ENCODE data around the gene AP4M1.
"Not testable (repeated sequence)": the region's sequence is repeated elsewhere in the genome, so short reads cannot be mapped to it uniquely, and the experiment has no call there.

Gene AP4M1

GRCh38 chr7:100124301-100125230 is 23.1 kb downstream of the AP4M1 start:
- H3K36me3 Mint-ChIP-seq = peaks cover 19% of the 10 kb centered on the region
- CTCF ChIA-PET = interaction anchor here (0.6 to 1.1 kb wide), 3 partner anchors 8 to 65 kb away, joined by 3 to 4 read pairs (median 3); no protein-coding TSS in a partner anchor
- H3K4me3 Mint-ChIP-seq = peak overlapping the region; percentile 99
- no peaks in the 10 kb centered on the region for H3K27me3 Mint-ChIP-seq
- H3K9me3 Mint-ChIP-seq = no peaks in the 10 kb centered on the region
- DNase-seq = no peak
- H3K27ac Mint-ChIP-seq = peak overlapping the region; percentile 73
- peaks cover 60% of the 10 kb centered on the region for H3K4me1 Mint-ChIP-seq

GRCh38 chr7:100126239-100126930 is 24.9 kb downstream of the AP4M1 start:
- peak overlapping the region; percentile 99 for H3K4me3 Mint-ChIP-seq
- no peak for DNase-seq
- peaks cover 59% of the 10 kb centered on the region for H3K4me1 Mint-ChIP-seq
- CTCF ChIA-PET = interaction anchor here (0.9 kb wide), 1 partner anchor 132 kb away, joined by 3 read pairs; no protein-coding TSS in a partner anchor
- H3K27me3 Mint-ChIP-seq = no peaks in the 10 kb centered on the region
- peak overlapping the region; percentile 100 for H3K27ac Mint-ChIP-seq
- no peaks in the 10 kb centered on the region for H3K9me3 Mint-ChIP-seq
- H3K36me3 Mint-ChIP-seq = peaks cover 19% of the 10 kb centered on the region

DNA sequence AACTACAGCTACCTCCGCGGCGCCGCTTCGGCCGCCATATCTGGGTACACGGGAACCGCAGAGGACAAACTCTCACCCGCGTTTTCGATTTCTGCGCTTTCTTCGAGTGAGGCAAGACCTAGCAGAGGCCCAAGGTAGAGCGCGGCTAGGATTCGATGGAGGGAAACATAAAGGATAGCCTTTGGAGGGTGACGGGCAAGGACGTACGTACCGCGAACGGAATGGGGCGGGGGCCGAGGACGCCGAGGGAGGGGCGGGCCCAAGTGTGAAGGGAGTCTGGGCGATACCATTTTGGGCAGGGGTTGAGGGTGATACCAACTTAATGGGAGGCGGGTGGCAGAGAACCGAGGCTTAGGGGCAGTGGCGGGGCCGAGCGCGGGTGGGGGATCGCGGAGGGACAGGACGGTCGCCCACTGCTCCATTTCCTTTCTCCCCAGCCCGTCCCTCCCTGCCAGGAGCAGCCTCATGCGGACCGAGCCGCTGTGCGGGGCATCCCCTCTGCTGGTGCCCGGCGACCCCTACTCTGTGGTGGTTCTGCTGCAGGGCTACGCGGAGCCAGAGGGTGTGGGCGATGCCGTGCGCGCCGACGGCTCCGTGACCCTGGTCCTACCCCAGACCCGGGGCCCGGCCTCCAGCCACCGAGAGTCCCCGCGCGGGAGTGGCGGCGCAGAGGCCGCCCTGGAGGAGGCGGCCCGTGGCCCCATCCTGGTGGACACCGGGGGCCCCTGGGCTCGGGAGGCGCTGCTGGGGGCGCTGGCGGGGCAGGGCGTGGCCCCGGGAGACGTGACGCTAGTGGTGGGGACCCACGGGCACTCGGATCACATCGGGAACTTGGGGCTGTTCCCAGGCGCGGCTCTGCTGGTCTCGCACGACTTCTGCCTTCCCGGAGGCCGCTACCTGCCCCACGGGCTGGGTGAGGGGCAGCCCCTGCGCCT is 25.8 kb downstream of the AP4M1 start, which contains the start of gene MBLAC1:
Gene MBLAC1 (plus strand): TSS at position 37 of the 935 bp plus-strand sequence. CDS start 429 bp downstream, at position 466.
- H3K4me3 Mint-ChIP-seq = peak within 1 kb of the TSS; percentile 99
- H3K27ac Mint-ChIP-seq = peak within 1 kb of the TSS; percentile 100
- peaks cover 17% of the 10 kb centered on the region for H3K36me3 Mint-ChIP-seq
- no peaks in the 10 kb centered on the region for H3K27me3 Mint-ChIP-seq
- peak; percentile 95 for DNase-seq
- H3K4me1 Mint-ChIP-seq = peaks cover 59% of the 10 kb centered on the region
- CTCF ChIA-PET = interaction anchor here (0.9 to 1.1 kb wide), 3 partner anchors 44 to 214 kb away, joined by 3 read pairs; no protein-coding TSS in a partner anchor
- H3K9me3 Mint-ChIP-seq = no peaks in the 10 kb centered on the region

DNA sequence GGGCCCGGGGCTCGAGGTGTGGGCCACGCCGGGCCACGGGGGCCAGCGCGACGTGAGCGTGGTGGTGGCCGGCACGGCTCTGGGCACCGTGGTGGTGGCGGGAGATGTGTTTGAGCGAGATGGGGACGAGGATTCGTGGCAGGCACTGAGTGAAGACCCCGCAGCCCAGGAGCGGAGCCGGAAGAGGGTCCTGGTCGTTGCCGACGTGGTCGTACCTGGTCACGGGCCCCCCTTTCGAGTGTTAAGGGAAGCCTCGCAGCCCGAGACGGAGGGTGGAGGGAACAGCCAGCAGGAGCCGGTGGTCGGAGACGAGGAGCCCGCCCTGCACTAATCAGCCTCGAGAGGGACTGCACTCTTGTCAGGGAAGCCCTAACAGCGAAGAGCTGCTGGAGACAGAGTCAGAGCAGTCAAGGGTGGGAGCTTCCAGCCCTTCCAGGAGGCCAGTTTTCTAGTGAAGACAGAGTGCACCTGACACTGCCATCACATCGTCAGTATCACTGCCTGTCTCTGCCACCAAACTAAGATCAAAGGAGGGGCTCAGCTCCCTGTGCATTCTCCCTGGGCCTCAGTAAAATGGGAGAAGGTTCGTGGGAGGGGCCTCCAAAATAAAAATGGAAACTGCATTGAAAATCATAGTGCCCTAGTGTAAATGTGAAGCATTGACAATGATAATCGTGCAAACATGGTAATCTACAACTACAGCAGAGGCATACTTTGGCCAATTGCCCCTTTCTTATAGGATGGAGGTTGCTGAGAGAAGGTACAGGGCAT is 26.6 kb downstream of the AP4M1 start:
- H3K9me3 Mint-ChIP-seq = no peaks in the 10 kb centered on the region
- H3K4me3 Mint-ChIP-seq = peak overlapping the region; percentile 99
- H3K27me3 Mint-ChIP-seq = peaks cover 7% of the 10 kb centered on the region
- H3K4me1 Mint-ChIP-seq = peaks cover 59% of the 10 kb centered on the region
- CTCF ChIA-PET = interaction anchor here (0.6 to 3.7 kb wide), 10 partner anchors 26 to 431 kb away, joined by 3 to 22 read pairs (median 5); partner anchors contain the start of gene AP4M1
- peaks cover 12% of the 10 kb centered on the region for H3K36me3 Mint-ChIP-seq
- peak overlapping the region; percentile 89 for H3K27ac Mint-ChIP-seq
- DNase-seq = peak; percentile 51

- peaks cover 10% of the 10 kb centered on the region for H3K36me3 Mint-ChIP-seq
- peak overlapping the region; percentile 99 for H3K4me3 Mint-ChIP-seq
- peaks cover 7% of the 10 kb centered on the region for H3K27me3 Mint-ChIP-seq
- no peak for DNase-seq
- CTCF ChIA-PET = interaction anchor here (0.6 to 3.7 kb wide), 10 partner anchors 27 to 431 kb away, joined by 3 to 22 read pairs (median 5); partner anchors contain the start of gene AP4M1
- H3K27ac Mint-ChIP-seq = peak overlapping the region; percentile 89
- H3K9me3 Mint-ChIP-seq = no peaks in the 10 kb centered on the region
- H3K4me1 Mint-ChIP-seq = peaks cover 57% of the 10 kb centered on the region
These were observed 27.2 kb downstream of the AP4M1 start for GRCh38 chr7:100128637-100128963.

DNA sequence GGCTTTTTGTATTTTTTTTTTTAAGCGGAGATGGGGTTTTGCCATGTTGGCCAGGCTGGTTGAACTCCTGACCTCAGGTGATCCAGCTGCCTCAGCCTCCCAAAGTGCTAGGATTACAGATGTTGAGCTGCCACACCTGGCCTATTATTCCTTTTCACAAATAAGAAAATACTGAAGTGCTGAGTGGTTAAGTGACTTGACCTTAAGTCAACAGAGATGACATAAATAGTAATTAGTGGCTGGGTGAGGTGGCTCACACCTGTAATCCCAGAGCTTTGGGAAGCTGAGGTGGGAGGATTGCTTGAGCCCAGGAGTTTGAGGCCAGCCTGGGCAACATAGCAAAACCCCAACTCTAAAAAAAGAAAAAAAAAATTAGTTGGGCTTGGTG is 28.8 kb downstream of the AP4M1 start:
- H3K9me3 Mint-ChIP-seq, DNase-seq, H3K27me3 Mint-ChIP-seq, H3K4me3 Mint-ChIP-seq, H3K36me3 Mint-ChIP-seq, H3K27ac Mint-ChIP-seq: not testable (repeated sequence)
- CTCF ChIA-PET = interaction anchor here (0.7 to 5.0 kb wide), 14 partner anchors 10 to 277 kb away, joined by 3 to 46 read pairs (median 4); partner anchors contain the start of gene AP4M1
- peaks cover 47% of the 10 kb centered on the region for H3K4me1 Mint-ChIP-seq

- no peaks in the 10 kb centered on the region for H3K9me3 Mint-ChIP-seq
- CTCF ChIA-PET = interaction anchor here (0.6 to 5.0 kb wide), 14 partner anchors 10 to 1220 kb away, joined by 3 to 46 read pairs (median 3); partner anchors contain the start of gene AP4M1
- H3K27me3 Mint-ChIP-seq = peaks cover 11% of the 10 kb centered on the region
- no peak overlapping the region for H3K27ac Mint-ChIP-seq
- peak; percentile 91 for DNase-seq
- peaks cover 41% of the 10 kb centered on the region for H3K4me1 Mint-ChIP-seq
- H3K36me3 Mint-ChIP-seq = no peaks in the 10 kb centered on the region
- peak overlapping the region; percentile 15 for H3K4me3 Mint-ChIP-seq
These were observed 29.4 kb downstream of the AP4M1 start for GRCh38 chr7:100130608-100131453.

GRCh38 chr7:100132126-100132525 is 30.7 kb downstream of the AP4M1 start:
- H3K27me3 Mint-ChIP-seq = peaks cover 16% of the 10 kb centered on the region
- no peak overlapping the region for H3K4me3 Mint-ChIP-seq
- no peaks in the 10 kb centered on the region for H3K36me3 Mint-ChIP-seq
- no peaks in the 10 kb centered on the region for H3K9me3 Mint-ChIP-seq
- H3K27ac Mint-ChIP-seq = no peak overlapping the region
- CTCF ChIA-PET = interaction anchor here (0.6 to 5.0 kb wide), 28 partner anchors 8 to 457 kb away, joined by 3 to 46 read pairs (median 5); partner anchors contain the start of genes AP4M1 and MCM7
- DNase-seq = no peak
- H3K4me1 Mint-ChIP-seq = peaks cover 34% of the 10 kb centered on the region

DNA sequence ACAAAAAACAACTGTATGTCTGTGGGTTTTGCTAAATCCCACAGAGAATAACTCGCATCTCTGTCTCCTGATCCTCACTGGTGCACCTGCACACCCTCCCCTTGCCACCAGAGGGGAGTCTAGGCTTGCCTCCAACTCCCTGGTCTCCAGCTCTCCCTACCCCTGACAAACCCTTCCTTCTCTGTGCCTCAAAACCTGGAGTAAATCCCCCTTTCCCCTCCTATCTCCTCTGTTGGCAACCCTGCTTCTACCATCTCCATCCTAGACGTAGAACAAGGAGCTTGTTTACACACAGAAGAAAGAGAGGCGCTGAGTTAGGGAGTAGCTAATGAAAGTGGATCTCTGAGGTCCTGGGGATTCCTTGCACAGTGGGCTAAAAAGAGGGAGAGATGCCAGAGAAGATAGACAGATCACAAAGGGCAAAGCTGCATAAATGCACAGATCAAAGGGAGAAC is 31.3 kb downstream of the AP4M1 start:
- CTCF ChIA-PET = interaction anchor here (0.6 to 5.0 kb wide), 39 partner anchors 9 to 456 kb away, joined by 3 to 46 read pairs (median 5); partner anchors contain the start of genes AP4M1 and MCM7
- H3K27ac Mint-ChIP-seq = no peak overlapping the region
- no peak overlapping the region for H3K4me3 Mint-ChIP-seq
- H3K4me1 Mint-ChIP-seq = peaks cover 36% of the 10 kb centered on the region
- H3K36me3 Mint-ChIP-seq = no peaks in the 10 kb centered on the region
- DNase-seq = peak; percentile 81
- H3K9me3 Mint-ChIP-seq = no peaks in the 10 kb centered on the region
- peaks cover 16% of the 10 kb centered on the region for H3K27me3 Mint-ChIP-seq

- Mint-ChIP-seq H3K4me3 (no peak overlapping the region), H3K4me1 (peaks cover 19% of the 10 kb centered on the region), H3K36me3 (no peaks in the 10 kb centered on the region), H3K27ac (peak overlapping the region; percentile 68), H3K9me3 (no peaks in the 10 kb centered on the region), H3K27me3 (peaks cover 16% of the 10 kb centered on the region)
- CTCF ChIA-PET = interaction anchor here (0.7 to 1.7 kb wide), 6 partner anchors 10 to 270 kb away, joined by 3 to 13 read pairs (median 4); partner anchors contain the start of gene LAMTOR4
- no peak for DNase-seq
These were observed 36.7 kb downstream of the AP4M1 start for GRCh38 chr7:100137851-100138760.

DNA sequence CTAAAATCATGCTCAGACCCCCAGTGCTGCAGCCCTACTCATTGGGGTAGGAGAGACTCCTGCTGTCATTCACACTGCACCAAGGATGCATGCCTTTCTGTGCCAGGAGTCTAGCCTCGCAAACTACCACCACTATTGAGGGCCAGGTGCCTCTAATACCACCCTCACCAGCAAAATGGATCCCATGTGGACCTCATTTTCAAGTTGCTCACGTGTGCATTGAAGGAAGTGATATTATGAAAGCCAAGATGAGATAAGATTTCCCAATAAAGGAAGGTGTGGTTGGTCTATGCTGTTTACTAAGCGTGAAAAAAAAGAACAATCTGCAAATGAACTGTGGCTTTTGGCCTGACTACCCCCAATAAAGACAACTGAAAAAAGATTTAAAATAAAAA is 40.1 kb downstream of the AP4M1 start:
- CTCF ChIA-PET = interaction anchor here (1.1 to 2.0 kb wide), 2 partner anchors 9 to 76 kb away, joined by 3 to 10 read pairs; no protein-coding TSS in a partner anchor
- Mint-ChIP-seq H3K4me3 (no peak overlapping the region), H3K9me3 (no peaks in the 10 kb centered on the region), H3K36me3 (no peaks in the 10 kb centered on the region), H3K27me3 (peaks cover 8% of the 10 kb centered on the region), H3K4me1 (peaks cover 19% of the 10 kb centered on the region), H3K27ac (no peak overlapping the region)
- DNase-seq = no peak

All from activated naive CD4-positive, alpha-beta T cell treated with anti-CD3 and anti-CD28 coated beads, Interleukin-2, amount 10 ng/mL, durations not matched to agents 7 days and 5 days (primary cell).